NCI-H1417 treated with DMSO at 0.1 percent for 48 hours (cell line): Measurements from ENCODE around the gene DCPS.
"Not testable (repeated sequence)": the region's sequence is repeated elsewhere in the genome, so short reads cannot be mapped to it uniquely, and the experiment has no call there.

Source experiments
- DNase-seq: peaks from one replicate; lab custom pipeline; 2025; lab: John Stamatoyannopoulos, UW

Gene DCPS

DNA sequence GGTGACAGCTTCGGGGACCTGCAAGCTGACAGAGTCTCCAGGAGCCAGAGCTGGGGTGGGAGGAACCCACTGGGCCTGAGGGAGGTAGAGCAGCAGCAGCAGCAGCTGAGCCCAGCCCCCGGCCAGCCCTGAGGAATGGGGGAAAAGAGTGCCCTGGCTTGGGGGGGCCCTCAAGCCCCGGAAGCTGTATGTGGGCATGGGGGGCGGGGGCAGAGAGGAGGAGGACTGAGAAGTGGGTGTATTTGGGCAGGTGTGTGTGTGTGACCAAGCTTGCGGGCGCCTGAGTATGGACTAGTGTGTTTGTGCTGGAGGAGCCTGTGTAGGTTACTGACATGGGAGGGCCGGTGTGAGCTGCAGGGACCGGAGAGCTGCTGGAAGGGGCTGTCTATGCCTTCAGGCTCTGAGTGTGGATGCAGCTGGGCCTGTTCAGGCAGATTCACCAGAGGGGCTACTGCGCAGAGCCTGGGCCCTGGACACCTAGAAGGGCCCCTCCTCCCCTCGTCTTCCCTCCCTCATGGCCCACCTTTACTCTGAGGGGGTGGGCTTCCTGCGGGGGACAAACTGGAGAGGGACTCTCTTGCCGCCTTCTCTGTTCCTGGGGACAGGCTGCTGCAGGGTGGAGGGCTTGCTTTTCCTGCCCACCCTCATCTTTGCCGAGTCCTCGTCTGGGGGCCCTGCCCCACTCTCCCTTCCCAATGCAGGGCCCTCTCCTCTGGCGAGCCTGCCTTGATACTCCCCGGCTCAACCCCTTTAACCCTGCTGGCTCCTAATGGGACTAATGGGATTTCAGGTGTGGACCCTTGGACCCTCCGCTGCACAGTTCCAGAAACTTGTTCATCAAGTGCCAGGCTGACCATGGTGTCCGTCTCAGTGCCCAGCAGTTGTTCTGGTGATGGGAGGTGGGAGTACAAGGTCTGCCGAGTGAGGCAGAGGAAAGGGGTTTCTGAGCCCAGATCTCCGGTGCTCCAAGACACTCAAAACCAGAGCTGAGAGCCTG, 79.8 kb downstream of the DCPS start:
- no peak for DNase-seq

DNA sequence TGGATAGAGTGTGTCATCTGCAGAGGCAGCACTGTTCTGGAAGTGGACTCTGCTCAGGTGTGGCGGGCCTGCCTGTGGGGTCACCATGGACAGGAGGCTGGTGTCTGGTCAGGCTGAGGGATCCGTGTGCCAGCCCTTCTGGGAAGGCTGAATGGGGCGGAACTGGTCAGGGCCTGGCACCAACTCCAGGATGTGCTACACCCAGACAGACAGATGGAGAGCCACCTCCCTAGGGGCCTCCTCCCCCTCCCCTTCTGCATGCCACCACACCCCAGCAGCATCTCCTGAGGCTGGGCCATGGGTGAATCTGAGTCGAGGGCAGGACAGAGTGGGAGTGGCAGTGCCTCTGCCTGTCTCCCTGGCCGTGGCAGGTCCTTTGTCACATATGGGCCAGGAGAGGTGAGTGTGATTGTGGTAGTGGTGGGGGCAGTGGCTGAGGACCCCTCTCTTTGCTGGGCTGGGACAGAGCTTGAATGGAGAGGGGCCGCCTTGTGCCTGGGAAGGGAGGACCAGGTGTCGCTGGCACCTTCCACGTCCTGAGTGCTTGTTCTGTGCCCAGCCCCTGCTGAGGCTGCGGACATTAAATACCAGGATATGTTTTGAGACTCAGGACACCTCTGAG, 80.7 kb downstream of the DCPS start:
- no peak for DNase-seq

DNA sequence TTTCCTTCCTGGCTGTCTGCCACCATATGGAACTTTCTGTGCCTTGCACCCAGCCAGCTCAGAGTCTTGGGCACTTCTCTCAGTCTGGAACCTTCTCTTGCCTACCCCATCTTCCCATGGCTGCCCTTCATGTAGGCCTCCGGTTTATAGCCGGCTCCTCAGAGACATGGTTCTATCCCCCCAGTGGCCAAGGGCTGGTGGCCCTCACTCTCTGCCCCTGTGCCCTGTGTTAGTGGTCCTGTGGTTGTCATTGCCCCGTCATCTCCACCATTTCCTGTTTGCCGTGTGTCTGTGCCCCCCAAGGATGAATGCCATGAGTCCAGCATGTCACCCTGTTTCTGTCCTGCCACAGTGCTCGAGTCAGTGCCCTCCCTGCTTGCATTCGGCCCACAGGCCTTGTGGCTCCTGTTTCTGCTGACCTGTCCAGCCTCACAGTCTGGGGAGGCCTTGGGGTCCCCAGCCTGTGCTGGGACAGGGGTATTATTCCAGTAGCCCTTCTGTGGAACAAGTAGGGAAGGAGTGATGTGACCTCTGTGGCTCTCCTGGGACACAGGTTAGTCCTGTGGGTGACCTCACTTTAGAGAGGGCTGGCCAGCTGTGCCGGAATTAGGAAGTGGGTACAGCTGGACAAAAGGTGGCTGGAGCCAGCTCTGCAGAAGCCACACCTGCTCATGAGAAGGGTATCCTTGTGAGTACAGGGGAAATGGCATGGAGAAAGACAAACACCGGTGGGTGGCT, 82.3 kb downstream of the DCPS start:
- no peak for DNase-seq

- peak; percentile 34 for DNase-seq
Measured at GRCh38 chr11:126386729-126387071, 82.8 kb downstream of the DCPS start.

- DNase-seq, result no peak
Measured at GRCh38 chr11:126387857-126388256, 84.0 kb downstream of the DCPS start.

GRCh38 chr11:126390272-126390867, 86.5 kb downstream of the DCPS start:
- DNase-seq, result no peak

- DNase-seq, result no peak
Measured at GRCh38 chr11:126391286-126391954, 87.6 kb downstream of the DCPS start.

DNA sequence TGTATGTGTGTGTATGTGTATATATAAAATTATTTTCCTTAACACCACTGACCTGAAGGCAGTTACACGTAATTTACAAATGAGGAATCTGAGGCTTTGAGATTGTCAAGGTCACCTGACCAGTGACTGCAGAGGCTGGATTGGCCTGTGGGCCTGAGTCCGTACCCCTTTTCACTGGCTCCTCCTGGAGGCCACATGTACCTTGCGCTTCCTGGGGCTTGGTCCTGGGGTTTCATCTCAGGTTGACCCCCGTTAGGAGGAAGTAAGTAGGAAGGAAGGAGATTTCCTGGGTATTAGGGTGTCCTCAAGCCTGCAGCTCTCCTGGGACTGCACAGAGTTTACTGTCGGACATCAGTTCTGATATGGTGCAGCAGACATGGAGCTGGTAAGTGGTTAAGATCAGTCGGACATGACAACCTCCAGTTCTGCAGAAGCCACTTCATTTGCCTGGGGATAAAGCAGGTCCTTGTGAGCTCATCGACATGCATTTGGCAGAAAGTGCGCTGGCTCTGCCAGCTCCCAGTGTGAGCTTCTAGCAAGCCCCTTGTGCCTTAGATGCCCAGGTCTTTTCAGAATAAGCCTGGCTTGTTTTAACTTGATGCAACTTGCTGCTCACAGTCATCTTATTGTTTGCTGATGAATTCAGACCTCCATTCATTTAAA, 88.2 kb downstream of the DCPS start:
- DNase-seq, result no peak

- DNase-seq, result no peak
Measured at GRCh38 chr11:126392633-126393013, 88.8 kb downstream of the DCPS start.

GRCh38 chr11:126393143-126393542, 89.3 kb downstream of the DCPS start:
- no peak for DNase-seq

DNA sequence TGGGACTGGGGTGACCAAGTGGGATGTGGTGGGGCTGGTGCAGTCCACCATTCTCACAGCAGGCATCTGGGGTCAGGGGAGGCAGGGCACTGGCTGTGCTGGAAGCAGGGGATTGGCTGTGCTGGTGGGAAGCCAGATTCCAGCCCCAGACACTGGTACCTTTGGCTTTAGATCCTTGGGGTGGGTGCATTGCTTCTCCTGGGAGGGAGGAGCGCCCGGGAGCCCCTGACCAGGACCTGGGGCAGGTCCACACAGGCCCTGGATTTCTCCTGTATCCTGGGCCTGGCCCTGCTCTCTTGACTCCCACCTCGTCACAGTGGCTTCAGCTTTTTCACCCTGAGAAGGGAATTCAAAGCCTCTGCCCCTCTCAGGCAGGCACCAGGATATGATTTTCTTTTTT, 90.2 kb downstream of the DCPS start:
- DNase-seq, result no peak

- DNase-seq, result not testable (repeated sequence)
Measured at GRCh38 chr11:126394634-126395072, 90.8 kb downstream of the DCPS start.
